ENCODE measurements around the gene TRAK2.
A peak's percentile ranks its signal among the peaks of the same experiment; 100 is the strongest.

The TRAK2 gene

GRCh38 chr2:201360256-201360655, 91.0 kb downstream of the TRAK2 start:
- no peaks in the 10 kb centered on the region for H3K36me3 ChIP-seq (ENCODE audit: insufficient read depth, low read length)
- no peak overlapping the region for H3K9ac ChIP-seq (ENCODE audit: low read depth, low read length)
- no peak overlapping the region for H3K27ac ChIP-seq (ENCODE audit: low read depth, low read length)
- no peaks in the 10 kb centered on the region for H3K27me3 ChIP-seq (ENCODE audit: insufficient read depth, low read length)
- H3K4me1 ChIP-seq (ENCODE audit: insufficient read depth, low read length), result no peaks in the 10 kb centered on the region
- WGBS, result 93% methylated on average over 4 of the region's 4 CpGs
- H3K4me3 ChIP-seq (ENCODE audit: low read length), result no peak overlapping the region
- H3K9me3 ChIP-seq (ENCODE audit: insufficient read depth, low read depth, low read length), result peaks cover 5% of the 10 kb centered on the region; the same call in 1 of the 2 replicates

- H3K27me3 ChIP-seq (ENCODE audit: insufficient read depth, low read length), result no peaks in the 10 kb centered on the region
- H3K36me3 ChIP-seq (ENCODE audit: insufficient read depth, low read length), result no peaks in the 10 kb centered on the region
- no peak overlapping the region for H3K27ac ChIP-seq (ENCODE audit: low read depth, low read length)
- 87% methylated on average over 7 of the region's 7 CpGs for WGBS
- H3K4me3 ChIP-seq (ENCODE audit: low read length), result no peak overlapping the region
- peaks cover 5% of the 10 kb centered on the region; the same call in 1 of the 2 replicates for H3K9me3 ChIP-seq (ENCODE audit: insufficient read depth, low read depth, low read length)
- no peak overlapping the region for H3K9ac ChIP-seq (ENCODE audit: low read depth, low read length)
- no peaks in the 10 kb centered on the region for H3K4me1 ChIP-seq (ENCODE audit: insufficient read depth, low read length)
Observed at GRCh38 chr2:201358684-201359083, 92.6 kb downstream of the TRAK2 start.

- 58% methylated on average over 1 of the region's 1 CpG for WGBS
- no peaks in the 10 kb centered on the region for H3K36me3 ChIP-seq (ENCODE audit: insufficient read depth, low read length)
- H3K9me3 ChIP-seq (ENCODE audit: insufficient read depth, low read depth, low read length), result no peaks in the 10 kb centered on the region
- no peaks in the 10 kb centered on the region for H3K27me3 ChIP-seq (ENCODE audit: insufficient read depth, low read length)
- no peak within 1 kb of the TSS for H3K4me3 ChIP-seq (ENCODE audit: low read length)
- no peaks in the 10 kb centered on the region for H3K4me1 ChIP-seq (ENCODE audit: insufficient read depth, low read length)
- 0 out of 2 replicates have a peak within 1 kb of the TSS, but pooled peaks have one; percentile 23 for H3K27ac ChIP-seq (ENCODE audit: low read depth, low read length)
- no peak within 1 kb of the TSS for H3K9ac ChIP-seq (ENCODE audit: low read depth, low read length)
Observed at GRCh38 chr2:201357221-201357620, 94.0 kb downstream of the TRAK2 start, which contains the start of gene FLACC1. Gene FLACC1, minus strand, starts transcription at chr2:201357345. Its CDS starts 5,941 bp downstream, at chr2:201351404.

- WGBS, result 100% methylated on average over 1 of the region's 1 CpG
- Histone ChIP-seq H3K4me1 (ENCODE audit: insufficient read depth, low read length) (no peaks in the 10 kb centered on the region), H3K27me3 (ENCODE audit: insufficient read depth, low read length) (no peaks in the 10 kb centered on the region), H3K27ac (ENCODE audit: low read depth, low read length) (no peak overlapping the region), H3K9ac (ENCODE audit: low read depth, low read length) (no peak overlapping the region), H3K9me3 (ENCODE audit: insufficient read depth, low read depth, low read length) (no peaks in the 10 kb centered on the region), H3K36me3 (ENCODE audit: insufficient read depth, low read length) (no peaks in the 10 kb centered on the region), H3K4me3 (ENCODE audit: low read length) (no peak overlapping the region)
Observed at GRCh38 chr2:201353116-201353515, 98.1 kb downstream of the TRAK2 start.

GRCh38 chr2:201350879-201351278, 100.4 kb downstream of the TRAK2 start:
- Histone ChIP-seq H3K9ac (ENCODE audit: low read depth, low read length) (no peak overlapping the region), H3K27me3 (ENCODE audit: insufficient read depth, low read length) (no peaks in the 10 kb centered on the region), H3K27ac (ENCODE audit: low read depth, low read length) (no peak overlapping the region), H3K4me3 (ENCODE audit: low read length) (no peak overlapping the region), H3K4me1 (ENCODE audit: insufficient read depth, low read length) (no peaks in the 10 kb centered on the region), H3K9me3 (ENCODE audit: insufficient read depth, low read depth, low read length) (no peaks in the 10 kb centered on the region), H3K36me3 (ENCODE audit: insufficient read depth, low read length) (no peaks in the 10 kb centered on the region)
- WGBS, result 97% methylated on average over 4 of the region's 4 CpGs

- no peak overlapping the region for H3K27ac ChIP-seq (ENCODE audit: low read depth, low read length)
Observed at GRCh38 chr2:201349601-201350000, 101.7 kb downstream of the TRAK2 start.

GRCh38 chr2:201348758-201349157, 102.5 kb downstream of the TRAK2 start:
- H3K9ac ChIP-seq (ENCODE audit: low read depth, low read length), result no peak overlapping the region
- no peak overlapping the region for H3K4me3 ChIP-seq (ENCODE audit: low read length)
- 79% methylated on average over 1 of the region's 1 CpG for WGBS
- peaks cover 2% of the 10 kb centered on the region; the same call in 1 of the 2 replicates for H3K4me1 ChIP-seq (ENCODE audit: insufficient read depth, low read length)
- no peaks in the 10 kb centered on the region for H3K36me3 ChIP-seq (ENCODE audit: insufficient read depth, low read length)
- H3K9me3 ChIP-seq (ENCODE audit: insufficient read depth, low read depth, low read length), result no peaks in the 10 kb centered on the region
- no peak overlapping the region for H3K27ac ChIP-seq (ENCODE audit: low read depth, low read length)
- H3K27me3 ChIP-seq (ENCODE audit: insufficient read depth, low read length), result no peaks in the 10 kb centered on the region

More at GRCh38 chr2:201349601-201350000, 101.7 kb downstream of the TRAK2 start:
- Histone ChIP-seq H3K36me3 (ENCODE audit: insufficient read depth, low read length) (no peaks in the 10 kb centered on the region), H3K9me3 (ENCODE audit: insufficient read depth, low read depth, low read length) (no peaks in the 10 kb centered on the region), H3K9ac (ENCODE audit: low read depth, low read length) (no peak overlapping the region), H3K4me1 (ENCODE audit: insufficient read depth, low read length) (no peaks in the 10 kb centered on the region), H3K27me3 (ENCODE audit: insufficient read depth, low read length) (no peaks in the 10 kb centered on the region), H3K4me3 (ENCODE audit: low read length) (no peak overlapping the region)
- 70% methylated on average over 4 of the region's 4 CpGs for WGBS

GRCh38 chr2:201347138-201347537, 104.1 kb downstream of the TRAK2 start:
- Histone ChIP-seq H3K4me3 (ENCODE audit: low read length) (no peak overlapping the region), H3K4me1 (ENCODE audit: insufficient read depth, low read length) (peaks cover 6% of the 10 kb centered on the region; the same call in 1 of the 2 replicates), H3K9me3 (ENCODE audit: insufficient read depth, low read depth, low read length) (no peaks in the 10 kb centered on the region), H3K36me3 (ENCODE audit: insufficient read depth, low read length) (no peaks in the 10 kb centered on the region), H3K27ac (ENCODE audit: low read depth, low read length) (no peak overlapping the region), H3K27me3 (ENCODE audit: insufficient read depth, low read length) (no peaks in the 10 kb centered on the region), H3K9ac (ENCODE audit: low read depth, low read length) (no peak overlapping the region)
- WGBS, result 90% methylated on average over 4 of the region's 4 CpGs

GRCh38 chr2:201345625-201346213, 105.5 kb downstream of the TRAK2 start:
- Histone ChIP-seq H3K9ac (ENCODE audit: low read depth, low read length) (no peak overlapping the region), H3K4me1 (ENCODE audit: insufficient read depth, low read length) (peaks cover 6% of the 10 kb centered on the region; the same call in 1 of the 2 replicates), H3K9me3 (ENCODE audit: insufficient read depth, low read depth, low read length) (no peaks in the 10 kb centered on the region), H3K27ac (ENCODE audit: low read depth, low read length) (no peak overlapping the region), H3K36me3 (ENCODE audit: insufficient read depth, low read length) (no peaks in the 10 kb centered on the region), H3K27me3 (ENCODE audit: insufficient read depth, low read length) (no peaks in the 10 kb centered on the region), H3K4me3 (ENCODE audit: low read length) (no peak overlapping the region)
- 92% methylated on average over 7 of the region's 7 CpGs for WGBS

GRCh38 chr2:201344663-201345366, 106.4 kb downstream of the TRAK2 start:
- H3K27ac ChIP-seq (ENCODE audit: low read depth, low read length), result no peak overlapping the region
- 80% methylated on average over 1 of the region's 1 CpG for WGBS
- no peak overlapping the region for H3K9ac ChIP-seq (ENCODE audit: low read depth, low read length)
- peaks cover 6% of the 10 kb centered on the region; the same call in 1 of the 2 replicates for H3K4me1 ChIP-seq (ENCODE audit: insufficient read depth, low read length)
- H3K27me3 ChIP-seq (ENCODE audit: insufficient read depth, low read length), result no peaks in the 10 kb centered on the region
- H3K9me3 ChIP-seq (ENCODE audit: insufficient read depth, low read depth, low read length), result no peaks in the 10 kb centered on the region
- H3K4me3 ChIP-seq (ENCODE audit: low read length), result no peak overlapping the region
- H3K36me3 ChIP-seq (ENCODE audit: insufficient read depth, low read length), result no peaks in the 10 kb centered on the region

GRCh38 chr2:201343559-201343958, 107.7 kb downstream of the TRAK2 start:
- peaks cover 6% of the 10 kb centered on the region; the same call in 1 of the 2 replicates for H3K4me1 ChIP-seq (ENCODE audit: insufficient read depth, low read length)
- no peaks in the 10 kb centered on the region for H3K9me3 ChIP-seq (ENCODE audit: insufficient read depth, low read depth, low read length)
- 84% methylated on average over 2 of the region's 2 CpGs for WGBS
- no peaks in the 10 kb centered on the region for H3K27me3 ChIP-seq (ENCODE audit: insufficient read depth, low read length)
- no peak overlapping the region for H3K4me3 ChIP-seq (ENCODE audit: low read length)
- H3K36me3 ChIP-seq (ENCODE audit: insufficient read depth, low read length), result no peaks in the 10 kb centered on the region
- no peak overlapping the region for H3K9ac ChIP-seq (ENCODE audit: low read depth, low read length)
- no peak overlapping the region for H3K27ac ChIP-seq (ENCODE audit: low read depth, low read length)
